22Rv1 (cell line): ENCODE results near the gene EML6.

ENCODE experiments used
- H3K27ac ChIP-seq: fragments of 450-650 bp; 2 replicates; pipeline ENCODE4 v1.5.1; 2017
- ZFX ChIP-seq: fragments of 450-650 bp; IDR thresholded peaks from 2 replicates; pipeline ENCODE4 v1.6.1; 2017; ENCODE audit warnings: antibody characterized with exemption, borderline replicate concordance
- TF ChIP-seq, protein P1 (sequence below): fragments of 450-650 bp; IDR thresholded peaks from 2 replicates; pipeline ENCODE4 v1.5.1; 2017; ENCODE audit warnings: mild to moderate bottlenecking

EML6 gene

DNA sequence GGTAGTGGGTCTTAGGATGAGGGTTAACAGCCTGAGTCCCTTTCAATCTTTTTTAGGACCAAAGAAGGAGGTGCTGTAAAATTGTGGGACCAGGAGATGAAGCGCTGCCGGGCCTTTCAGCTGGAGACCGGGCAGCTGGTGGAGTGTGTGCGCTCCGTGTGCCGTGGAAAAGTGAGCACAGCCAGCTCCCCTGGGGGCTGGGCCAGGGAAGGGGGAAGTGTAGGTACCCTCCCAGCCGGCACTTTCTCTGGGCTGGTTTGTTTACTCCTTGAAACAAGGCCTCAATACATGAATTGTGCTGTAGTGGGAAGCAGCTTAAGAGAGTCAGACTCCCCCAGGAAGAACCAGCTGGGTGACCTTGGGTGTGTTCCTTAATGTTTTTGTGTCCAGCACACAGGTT, 236.7 kb downstream of the EML6 start:
- no peak overlapping the region for H3K27ac ChIP-seq
- no peak for TF ChIP-seq ZFX
- TF ChIP-seq, protein P1, sequence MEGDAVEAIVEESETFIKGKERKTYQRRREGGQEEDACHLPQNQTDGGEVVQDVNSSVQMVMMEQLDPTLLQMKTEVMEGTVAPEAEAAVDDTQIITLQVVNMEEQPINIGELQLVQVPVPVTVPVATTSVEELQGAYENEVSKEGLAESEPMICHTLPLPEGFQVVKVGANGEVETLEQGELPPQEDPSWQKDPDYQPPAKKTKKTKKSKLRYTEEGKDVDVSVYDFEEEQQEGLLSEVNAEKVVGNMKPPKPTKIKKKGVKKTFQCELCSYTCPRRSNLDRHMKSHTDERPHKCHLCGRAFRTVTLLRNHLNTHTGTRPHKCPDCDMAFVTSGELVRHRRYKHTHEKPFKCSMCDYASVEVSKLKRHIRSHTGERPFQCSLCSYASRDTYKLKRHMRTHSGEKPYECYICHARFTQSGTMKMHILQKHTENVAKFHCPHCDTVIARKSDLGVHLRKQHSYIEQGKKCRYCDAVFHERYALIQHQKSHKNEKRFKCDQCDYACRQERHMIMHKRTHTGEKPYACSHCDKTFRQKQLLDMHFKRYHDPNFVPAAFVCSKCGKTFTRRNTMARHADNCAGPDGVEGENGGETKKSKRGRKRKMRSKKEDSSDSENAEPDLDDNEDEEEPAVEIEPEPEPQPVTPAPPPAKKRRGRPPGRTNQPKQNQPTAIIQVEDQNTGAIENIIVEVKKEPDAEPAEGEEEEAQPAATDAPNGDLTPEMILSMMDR = no peak

DNA sequence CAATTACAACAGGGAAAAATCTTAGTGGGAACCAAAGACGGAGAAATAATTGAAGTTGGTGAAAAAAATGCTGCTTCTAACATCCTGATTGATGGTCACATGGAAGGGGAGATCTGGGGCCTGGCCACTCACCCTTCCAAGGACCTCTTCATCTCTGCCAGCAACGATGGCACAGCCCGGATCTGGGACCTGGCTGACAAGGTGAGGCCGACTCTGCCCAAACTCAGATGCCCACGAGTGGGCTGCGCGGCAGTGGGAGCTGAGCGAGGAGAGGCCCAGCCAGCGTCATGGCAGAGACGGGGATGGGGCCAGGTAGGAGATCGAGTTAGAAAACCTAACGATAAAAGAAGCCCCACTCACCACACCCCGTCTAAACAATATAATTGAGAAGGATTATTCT, 239.0 kb downstream of the EML6 start:
- TF ChIP-seq ZFX = no peak
- TF ChIP-seq, protein P1 = no peak
- no peak overlapping the region for H3K27ac ChIP-seq

DNA sequence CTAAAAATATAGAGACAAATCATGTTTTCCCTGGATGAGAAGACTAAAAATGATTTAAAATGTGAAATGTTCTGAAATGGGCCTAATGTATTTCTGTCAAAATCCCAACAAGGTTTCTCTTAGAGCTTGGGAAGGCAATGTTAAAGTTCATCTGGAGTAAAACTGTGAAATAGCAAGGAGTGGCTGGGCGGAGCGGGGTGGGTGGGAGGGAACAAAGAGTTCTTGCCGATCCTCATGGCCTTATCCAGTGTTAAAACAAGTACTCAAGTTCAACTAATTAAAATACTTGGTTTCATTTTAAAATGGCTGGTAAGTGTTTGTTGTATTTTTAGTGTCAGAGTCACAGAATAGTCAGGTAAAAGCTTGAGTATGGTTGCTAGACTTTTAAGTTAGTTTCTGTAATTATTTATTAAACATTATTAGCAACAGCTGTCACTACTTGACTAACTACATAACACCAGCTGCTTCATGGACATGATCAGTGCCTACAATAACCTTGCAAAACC, 239.5 kb downstream of the EML6 start:
- H3K27ac ChIP-seq = no peak overlapping the region
- TF ChIP-seq ZFX = no peak
- TF ChIP-seq, protein P1 = no peak

DNA sequence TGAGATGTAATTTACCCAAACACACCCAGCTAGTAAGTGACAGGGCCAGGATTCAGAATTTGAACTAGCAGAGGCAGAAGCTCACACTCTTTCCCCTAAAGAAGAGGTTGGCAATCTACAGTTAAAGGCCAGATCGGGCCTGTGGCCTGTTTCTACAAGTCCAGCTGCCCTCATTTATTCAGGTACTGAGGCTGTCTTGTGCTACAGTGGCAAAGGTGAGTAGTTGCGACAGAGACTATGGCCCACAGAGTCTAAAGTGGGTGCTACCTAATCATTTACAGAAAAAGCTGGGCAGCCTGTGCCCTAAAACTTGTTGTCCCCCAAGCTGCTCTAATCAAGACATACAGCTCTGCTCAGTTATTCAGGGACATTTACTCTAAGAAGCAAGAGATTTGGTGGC, 240.0 kb downstream of the EML6 start:
- TF ChIP-seq, protein P1 = no peak
- no peak for TF ChIP-seq ZFX
- H3K27ac ChIP-seq = no peak overlapping the region

DNA sequence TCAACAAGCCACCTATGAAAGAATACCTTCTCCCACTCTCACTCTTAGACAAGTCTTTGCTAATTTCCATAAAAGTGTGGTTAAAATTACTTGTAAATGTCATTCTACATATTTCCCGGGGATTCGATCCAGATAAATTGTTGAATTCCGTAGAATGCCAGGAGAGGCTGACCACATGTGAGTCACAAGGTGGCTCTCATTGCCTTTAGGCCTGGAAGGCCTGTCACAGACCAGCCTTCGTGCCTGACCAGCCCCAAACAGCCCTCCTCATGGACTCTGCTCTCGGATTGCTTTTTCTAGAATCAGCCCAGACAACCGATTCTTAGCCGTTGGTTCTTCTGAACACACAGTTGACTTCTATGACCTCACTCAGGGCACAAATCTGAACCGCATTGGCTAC, 240.8 kb downstream of the EML6 start:
- no peak for TF ChIP-seq ZFX
- TF ChIP-seq, protein P1 = no peak

DNA sequence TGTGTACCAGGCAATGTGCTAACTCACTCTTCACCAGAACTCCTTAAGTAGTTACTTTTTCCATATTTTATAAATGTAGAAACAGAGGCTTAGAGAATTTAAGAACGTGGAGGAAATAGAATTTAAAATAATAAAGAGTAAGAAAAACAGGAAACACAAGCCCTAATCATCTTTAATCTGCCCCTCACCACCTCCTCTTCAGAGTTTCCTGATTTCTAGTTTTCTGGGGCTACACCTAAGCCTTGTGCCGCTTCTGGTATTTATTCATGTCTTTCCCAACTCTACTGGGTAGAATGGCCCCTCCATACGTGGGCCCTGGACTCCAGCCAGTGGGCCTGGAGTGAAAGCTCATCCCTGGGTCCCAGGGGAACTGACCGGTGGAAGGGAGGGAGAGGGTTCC, 241.4 kb downstream of the EML6 start:
- TF ChIP-seq, protein P1 = no peak
- no peak for TF ChIP-seq ZFX
- no peak overlapping the region for H3K27ac ChIP-seq

More for the DNA sequence above, 240.8 kb downstream of the EML6 start:
- H3K27ac ChIP-seq = no peak overlapping the region

DNA sequence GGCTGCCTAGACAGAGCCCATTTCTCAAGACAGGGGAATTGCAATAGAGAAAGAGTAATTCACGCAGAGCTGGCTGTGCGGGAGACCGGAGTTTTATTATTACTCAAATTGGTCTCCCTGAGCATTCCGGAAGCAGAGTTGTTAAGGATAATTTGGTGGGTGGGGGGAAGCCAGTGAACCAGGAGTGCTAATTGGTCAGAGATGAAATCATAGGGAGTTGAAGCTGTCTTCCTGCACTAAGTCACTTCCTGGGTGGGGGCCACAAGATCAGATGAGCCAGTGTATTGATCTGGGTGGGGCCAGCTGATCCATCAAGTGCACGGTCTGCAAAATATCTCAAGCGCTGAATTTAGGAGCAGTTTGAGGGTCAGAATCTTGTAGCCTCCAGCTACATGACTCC, 242.0 kb downstream of the EML6 start:
- H3K27ac ChIP-seq = no peak overlapping the region
- no peak for TF ChIP-seq ZFX
- TF ChIP-seq, protein P1 = no peak
